ENCODE measurements around the gene C20orf141. TPM values are rescaled to one million over a fixed set of nuclear protein-coding genes. Genes with fewer than 3 reads are reported as not detected.
"Not testable (repeated sequence)": the region's sequence is repeated elsewhere in the genome, so short reads cannot be mapped to it uniquely, and the experiment has no call there.

C20orf141 gene
- polyA plus RNA-seq, 4 donors: not detected

- DNase-seq (ENCODE audit: low read depth in 4 of 4, low spot score in 3 of 4): no peak
Observed at GRCh38 chr20:2799271-2799670, 15.5 kb upstream of the C20orf141 start.

- DNase-seq (ENCODE audit: low read depth in 4 of 4, low spot score in 3 of 4): no peak
Observed at GRCh38 chr20:2799688-2800520, 14.9 kb upstream of the C20orf141 start.

- no peak for DNase-seq (ENCODE audit: low read depth in 4 of 4, low spot score in 3 of 4)
Observed at GRCh38 chr20:2800521-2801285, 14.1 kb upstream of the C20orf141 start, which contains the start of gene CPXM1. Gene CPXM1 (minus strand): TSS chr20:2800627. CDS start chr20:2800572, 55 bp downstream.

GRCh38 chr20:2801286-2801728, 13.5 kb upstream of the C20orf141 start:
- DNase-seq (ENCODE audit: low read depth in 4 of 4, low spot score in 3 of 4): no peak

- no peak for DNase-seq (ENCODE audit: low read depth in 4 of 4, low spot score in 3 of 4)
Observed at GRCh38 chr20:2804041-2804828, 10.6 kb upstream of the C20orf141 start.

GRCh38 chr20:2804852-2805688, 9.7 kb upstream of the C20orf141 start:
- DNase-seq (ENCODE audit: low read depth in 4 of 4, low spot score in 3 of 4): no peak

- DNase-seq (ENCODE audit: low read depth in 4 of 4, low spot score in 3 of 4): peak in 2 of 4 donors; percentile 40 to 52
Observed at GRCh38 chr20:2805689-2806350, 9.0 kb upstream of the C20orf141 start.

GRCh38 chr20:2806351-2806701, 8.5 kb upstream of the C20orf141 start:
- DNase-seq (ENCODE audit: low read depth in 4 of 4, low spot score in 3 of 4): no peak

- DNase-seq (ENCODE audit: low read depth in 4 of 4, low spot score in 3 of 4): no peak
Observed at GRCh38 chr20:2807019-2807418, 7.8 kb upstream of the C20orf141 start.

GRCh38 chr20:2807929-2808328, 6.9 kb upstream of the C20orf141 start:
- not testable (repeated sequence) for DNase-seq (ENCODE audit: low read depth in 4 of 4, low spot score in 3 of 4)

GRCh38 chr20:2809690-2810089, 5.1 kb upstream of the C20orf141 start:
- DNase-seq (ENCODE audit: low read depth in 4 of 4, low spot score in 3 of 4): no peak

GRCh38 chr20:2812189-2812588, 2.6 kb upstream of the C20orf141 start:
- no peak for DNase-seq (ENCODE audit: low read depth in 4 of 4, low spot score in 3 of 4)

GRCh38 chr20:2814076-2814475, 711 bp upstream of the C20orf141 start:
- no peak for DNase-seq (ENCODE audit: low read depth in 4 of 4, low spot score in 3 of 4)

- DNase-seq (ENCODE audit: low read depth in 4 of 4, low spot score in 3 of 4): no peak
Observed at GRCh38 chr20:2815242-2815900, 584 bp downstream of the C20orf141 start.

GRCh38 chr20:2816030-2816582, 1.3 kb downstream of the C20orf141 start, which contains the start of gene TMEM239:
Gene TMEM239 (plus strand): TSS chr20:2816364. CDS start chr20:2816555, 191 bp downstream.
- DNase-seq (ENCODE audit: low read depth in 4 of 4, low spot score in 3 of 4): no peak

GRCh38 chr20:2816583-2817340, 2.0 kb downstream of the C20orf141 start:
- DNase-seq (ENCODE audit: low read depth in 4 of 4, low spot score in 3 of 4): no peak

GRCh38 chr20:2817341-2817726, 2.5 kb downstream of the C20orf141 start:
- no peak for DNase-seq (ENCODE audit: low read depth in 4 of 4, low spot score in 3 of 4)

All from right renal pelvis (tissue), 4 donors.